HG03457 (cell line): ENCODE measurements around the gene LRMDA.

Experiments used
- ATAC-seq: cut with Tn5 transposase; IDR thresholded peaks from one replicate; pipeline ENCODE4 v1.9.1; 2021; ENCODE audit warnings: moderate number of reproducible peaks; ENCODE audit not compliant: unreplicated experiment

Gene LRMDA

GRCh38 chr10:75568450-75569130, 137.2 kb downstream of the LRMDA start:
- no peak for ATAC-seq

- no peak for ATAC-seq
Observed at GRCh38 chr10:75569506-75569905, 138.1 kb downstream of the LRMDA start.

GRCh38 chr10:75572478-75572877, 141.1 kb downstream of the LRMDA start:
- no peak for ATAC-seq

GRCh38 chr10:75575940-75576339, 144.5 kb downstream of the LRMDA start:
- ATAC-seq, result no peak

GRCh38 chr10:75582102-75582501, 150.7 kb downstream of the LRMDA start:
- no peak for ATAC-seq

GRCh38 chr10:75585294-75585693, 153.9 kb downstream of the LRMDA start:
- ATAC-seq, result no peak

- ATAC-seq, result no peak
Observed at GRCh38 chr10:75586814-75587213, 155.4 kb downstream of the LRMDA start.

- no peak for ATAC-seq
Observed at GRCh38 chr10:75588031-75588430, 156.6 kb downstream of the LRMDA start.

- no peak for ATAC-seq
Observed at GRCh38 chr10:75589895-75590654, 158.7 kb downstream of the LRMDA start.

- ATAC-seq, result no peak
Observed at GRCh38 chr10:75592151-75592787, 160.8 kb downstream of the LRMDA start.

- no peak for ATAC-seq
Observed at GRCh38 chr10:75592791-75593643, 161.6 kb downstream of the LRMDA start.

GRCh38 chr10:75593692-75594556, 162.5 kb downstream of the LRMDA start:
- no peak for ATAC-seq

- no peak for ATAC-seq
Observed at GRCh38 chr10:75596930-75597620, 165.7 kb downstream of the LRMDA start.

GRCh38 chr10:75597773-75598440, 166.5 kb downstream of the LRMDA start:
- no peak for ATAC-seq

- no peak for ATAC-seq
Observed at GRCh38 chr10:75598998-75599397, 167.6 kb downstream of the LRMDA start.

GRCh38 chr10:75599875-75600648, 168.6 kb downstream of the LRMDA start:
- no peak for ATAC-seq

- ATAC-seq, result no peak
Observed at GRCh38 chr10:75600833-75601232, 169.4 kb downstream of the LRMDA start.

GRCh38 chr10:75602341-75602740, 170.9 kb downstream of the LRMDA start:
- no peak for ATAC-seq
